GM12878 (cell line): Measurements from ENCODE around the gene INF2. TPM values are rescaled to one million over a fixed set of nuclear protein-coding genes. Genes with fewer than 3 reads are reported as not detected.

Experiments
- ATF7 ChIP-seq: fragments of 450-650 bp; IDR thresholded peaks from 2 replicates; pipeline ENCODE4 v1.6.1; 2016; ENCODE audit warnings: low read depth, mild to moderate bottlenecking
- CHD4 ChIP-seq: fragments of 200-600 bp; sonication (generic); IDR thresholded peaks from 2 replicates; pipeline ENCODE4 v1.6.1; 2016; ENCODE audit warnings: mild to moderate bottlenecking
- EGR1 ChIP-seq, 2 experiments: IDR thresholded peaks; 1 replicate in 1 of 2; 2 replicates in 1 of 2; pipeline ENCODE4 v1.6.1; 2011 to 2012; ENCODE audit warnings: low read depth in 2 of 2, low read length in 2 of 2, borderline replicate concordance in 1 of 2, mild to moderate bottlenecking in 1 of 2, moderate library complexity in 1 of 2
- HDGF ChIP-seq: fragments of 450-650 bp; IDR thresholded peaks from 2 replicates; pipeline ENCODE4 v1.6.1; 2016; ENCODE audit warnings: antibody characterized with exemption
- IKZF1 ChIP-seq: fragments of 450-650 bp; conservative IDR thresholded peaks from 2 replicates; pipeline ENCODE4 v1.6.1; 2017; ENCODE audit warnings: antibody characterized with exemption, mild to moderate bottlenecking
- IKZF2 ChIP-seq, 2 experiments: fragments of 450-650 bp; IDR thresholded peaks; 2 replicates each; pipeline ENCODE4 v1.6.1; 2017; ENCODE audit warnings: mild to moderate bottlenecking in 2 of 2, moderate library complexity in 2 of 2
- IRF4 ChIP-seq: IDR thresholded peaks from 2 replicates; pipeline ENCODE4 v1.6.1; 2011; ENCODE audit warnings: low read depth, low read length
- MEF2B ChIP-seq: fragments of 450-650 bp; IDR thresholded peaks from 2 replicates; pipeline ENCODE4 v1.6.1; 2018; ENCODE audit warnings: mild to moderate bottlenecking, moderate library complexity; ENCODE audit not compliant: partially characterized antibody, poor library complexity, severe bottlenecking
- NRF1 ChIP-seq: conservative IDR thresholded peaks from 2 replicates; pipeline ENCODE4 v1.6.1; 2011; ENCODE audit warnings: mild to moderate bottlenecking, low read depth, low read length, improper control_type of control experiment
- TAF1 ChIP-seq: IDR thresholded peaks from 2 replicates; pipeline ENCODE4 v1.6.1; 2011; ENCODE audit warnings: mild to moderate bottlenecking, low read depth, low read length, borderline replicate concordance
- TCF7 ChIP-seq: IDR thresholded peaks from 2 replicates; pipeline ENCODE4 v1.6.1; 2014; ENCODE audit warnings: antibody characterized with exemption, borderline replicate concordance
- YBX1 ChIP-seq: fragments of 450-650 bp; IDR thresholded peaks from 2 replicates; pipeline ENCODE4 v1.6.1; 2016; ENCODE audit warnings: antibody characterized with exemption
- ZNF207 ChIP-seq: fragments of 450-650 bp; IDR thresholded peaks from 2 replicates; pipeline ENCODE4 v1.6.1; 2014; ENCODE audit warnings: antibody characterized with exemption, mild to moderate bottlenecking, borderline replicate concordance
- ZNF274 ChIP-seq: IDR thresholded peaks from one replicate; pipeline ENCODE4 v1.8.0; 2011; ENCODE audit not compliant: insufficient read length, insufficient read depth
- polyA plus RNA-seq, 11 experiments: library from polyadenylated mRNA; depleted of rRNA in 4 of 11; unstranded in 6 of 11; stranded (reverse) in 5 of 11; fragments of >200 nt; fragmentation: Nextera tagmentation in 4 of 11; fragmentation: Illumina TruSeq in 1 of 11; extraction: Ambion mirVana in 4 of 11; extraction: Trizol in 1 of 11; gene quantifications; 1 replicate in 1 of 11; 2 replicates in 10 of 11; pipeline versions ENCODE4 v1.2.1 to v1.2.3, GENCODE V29; 2011 to 2016; ENCODE audit warnings: inconsistent platforms in 2 of 11, missing spikeins in 2 of 11, low read depth in 1 of 11
- total RNA-seq, 4 experiments: library from RNA; depleted of rRNA in 3 of 4; stranded (reverse); fragments of >200 nt in 3 of 4; fragmentation: Illumina TruSeq in 1 of 4; extraction: Trizol in 1 of 4; gene quantifications; 2 replicates each; pipeline versions ENCODE4 v1.2.1 to v1.2.3, GENCODE V29; 2013 to 2021
- TF ChIP-seq, protein P1 (sequence below), 3 experiments: IDR thresholded peaks in 2 of 3; conservative IDR thresholded peaks in 1 of 3; 2 replicates each; pipeline ENCODE4 v1.5.1; 2011; ENCODE audit warnings: low read depth in 3 of 3, low read length in 3 of 3, mild to moderate bottlenecking in 3 of 3, control low read depth in 2 of 3, moderate library complexity in 2 of 3, inconsistent platforms in 1 of 3, mixed read lengths in 1 of 3; ENCODE audit not compliant: control insufficient read depth in 2 of 3, insufficient read depth in 1 of 3; ENCODE audit errors: extremely low read depth in 1 of 3
- TF ChIP-seq, protein P2 (sequence below): fragments of 450-650 bp; IDR thresholded peaks from 2 replicates; pipeline ENCODE4 v1.6.1; 2017; ENCODE audit warnings: mild to moderate bottlenecking, moderate library complexity

The INF2 gene
- total and polyA plus RNA-seq, 10 of the 15 experiments (the other 5 are each of a cell fraction or from before 2014, with no cell fraction given) = 0.72 to 43.2 (median 8.3) TPM

DNA sequence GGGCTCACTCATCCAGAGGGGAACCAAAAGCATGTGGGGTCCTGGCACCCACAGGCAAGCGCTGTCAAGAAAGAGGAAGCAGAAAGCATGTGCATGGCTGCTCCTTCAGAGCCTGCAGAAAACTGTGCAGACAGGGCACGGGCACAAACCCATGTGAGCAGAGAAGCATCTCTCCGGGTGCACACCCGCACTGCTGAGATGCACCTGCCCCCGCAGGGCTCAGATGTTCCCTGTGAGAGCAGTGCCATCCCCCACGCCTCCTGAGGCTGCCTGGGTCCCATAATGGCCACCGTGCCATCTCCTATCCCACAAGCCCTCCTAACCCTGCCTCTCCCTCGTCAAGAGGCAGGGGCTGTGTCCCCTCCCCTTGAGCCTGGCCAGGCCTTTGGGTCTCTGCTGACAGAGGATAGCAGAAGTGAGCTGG is 32.3 kb upstream of the INF2 start (continued):
- TF ChIP-seq TAF1 = no peak
- TF ChIP-seq, protein P1, sequence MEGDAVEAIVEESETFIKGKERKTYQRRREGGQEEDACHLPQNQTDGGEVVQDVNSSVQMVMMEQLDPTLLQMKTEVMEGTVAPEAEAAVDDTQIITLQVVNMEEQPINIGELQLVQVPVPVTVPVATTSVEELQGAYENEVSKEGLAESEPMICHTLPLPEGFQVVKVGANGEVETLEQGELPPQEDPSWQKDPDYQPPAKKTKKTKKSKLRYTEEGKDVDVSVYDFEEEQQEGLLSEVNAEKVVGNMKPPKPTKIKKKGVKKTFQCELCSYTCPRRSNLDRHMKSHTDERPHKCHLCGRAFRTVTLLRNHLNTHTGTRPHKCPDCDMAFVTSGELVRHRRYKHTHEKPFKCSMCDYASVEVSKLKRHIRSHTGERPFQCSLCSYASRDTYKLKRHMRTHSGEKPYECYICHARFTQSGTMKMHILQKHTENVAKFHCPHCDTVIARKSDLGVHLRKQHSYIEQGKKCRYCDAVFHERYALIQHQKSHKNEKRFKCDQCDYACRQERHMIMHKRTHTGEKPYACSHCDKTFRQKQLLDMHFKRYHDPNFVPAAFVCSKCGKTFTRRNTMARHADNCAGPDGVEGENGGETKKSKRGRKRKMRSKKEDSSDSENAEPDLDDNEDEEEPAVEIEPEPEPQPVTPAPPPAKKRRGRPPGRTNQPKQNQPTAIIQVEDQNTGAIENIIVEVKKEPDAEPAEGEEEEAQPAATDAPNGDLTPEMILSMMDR (IDR thresholded peaks at IDR 0.05 in 2 of 3, conservative IDR thresholded peaks at IDR 0.05 in 1 of 3; ENCODE audit: control insufficient read depth in 2 of 3, extremely low read depth in 1 of 3, insufficient read depth in 1 of 3, low read depth in 3 of 3, low read length in 3 of 3) = no peak
- 0 out of 2 replicates have a peak, but pooled peaks have one; percentile 30 for TF ChIP-seq IRF4
- TF ChIP-seq, protein P2, sequence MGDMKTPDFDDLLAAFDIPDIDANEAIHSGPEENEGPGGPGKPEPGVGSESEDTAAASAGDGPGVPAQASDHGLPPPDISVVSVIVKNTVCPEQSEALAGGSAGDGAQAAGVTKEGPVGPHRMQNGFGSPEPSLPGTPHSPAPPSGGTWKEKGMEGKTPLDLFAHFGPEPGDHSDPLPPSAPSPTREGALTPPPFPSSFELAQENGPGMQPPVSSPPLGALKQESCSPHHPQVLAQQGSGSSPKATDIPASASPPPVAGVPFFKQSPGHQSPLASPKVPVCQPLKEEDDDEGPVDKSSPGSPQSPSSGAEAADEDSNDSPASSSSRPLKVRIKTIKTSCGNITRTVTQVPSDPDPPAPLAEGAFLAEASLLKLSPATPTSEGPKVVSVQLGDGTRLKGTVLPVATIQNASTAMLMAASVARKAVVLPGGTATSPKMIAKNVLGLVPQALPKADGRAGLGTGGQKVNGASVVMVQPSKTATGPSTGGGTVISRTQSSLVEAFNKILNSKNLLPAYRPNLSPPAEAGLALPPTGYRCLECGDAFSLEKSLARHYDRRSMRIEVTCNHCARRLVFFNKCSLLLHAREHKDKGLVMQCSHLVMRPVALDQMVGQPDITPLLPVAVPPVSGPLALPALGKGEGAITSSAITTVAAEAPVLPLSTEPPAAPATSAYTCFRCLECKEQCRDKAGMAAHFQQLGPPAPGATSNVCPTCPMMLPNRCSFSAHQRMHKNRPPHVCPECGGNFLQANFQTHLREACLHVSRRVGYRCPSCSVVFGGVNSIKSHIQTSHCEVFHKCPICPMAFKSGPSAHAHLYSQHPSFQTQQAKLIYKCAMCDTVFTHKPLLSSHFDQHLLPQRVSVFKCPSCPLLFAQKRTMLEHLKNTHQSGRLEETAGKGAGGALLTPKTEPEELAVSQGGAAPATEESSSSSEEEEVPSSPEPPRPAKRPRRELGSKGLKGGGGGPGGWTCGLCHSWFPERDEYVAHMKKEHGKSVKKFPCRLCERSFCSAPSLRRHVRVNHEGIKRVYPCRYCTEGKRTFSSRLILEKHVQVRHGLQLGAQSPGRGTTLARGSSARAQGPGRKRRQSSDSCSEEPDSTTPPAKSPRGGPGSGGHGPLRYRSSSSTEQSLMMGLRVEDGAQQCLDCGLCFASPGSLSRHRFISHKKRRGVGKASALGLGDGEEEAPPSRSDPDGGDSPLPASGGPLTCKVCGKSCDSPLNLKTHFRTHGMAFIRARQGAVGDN = peak; percentile 62; the same call in 1 of the 2 replicates
- TF ChIP-seq TCF7 = no peak
- TF ChIP-seq IKZF2 (IDR thresholded peaks at IDR 0.05) = peak; percentile 18 to 24; a peak in 2 of 4 replicates
- no peak for TF ChIP-seq NRF1
- TF ChIP-seq MEF2B = peak; percentile 28
- TF ChIP-seq EGR1 (IDR thresholded peaks at IDR 0.05; ENCODE audit: borderline replicate concordance in 1 of 2, low read depth in 2 of 2, low read length in 2 of 2) = no peak
- no peak for TF ChIP-seq ZNF207
- TF ChIP-seq CHD4 = no peak
- TF ChIP-seq ATF7 = 0 out of 2 replicates have a peak, but pooled peaks have one; percentile 26
- no peak for TF ChIP-seq YBX1
- TF ChIP-seq ZNF274 = no peak
- TF ChIP-seq IKZF1 = no peak; the same call in 1 of the 2 replicates
- peak; percentile 69; the same call in 1 of the 2 replicates for TF ChIP-seq HDGF
